Astrocyte (in vitro differentiated cells and primary cell): ENCODE data around the gene SUN5. TPM values are rescaled to one million over a fixed set of nuclear protein-coding genes. Genes with fewer than 3 reads are reported as not detected.

Experiments used
- DNase-seq: peaks from one replicate; pipeline ENCODE4 v3.0.0-alpha.2; 2010; ENCODE audit warnings: low read depth
- FAIRE-seq: peaks from 2 replicates; lab custom pipeline; 2011; peaks lifted over from hg19 to GRCh38; lab: Jason Lieb, UNC
- H2AFZ ChIP-seq: 2 replicates; pipeline ENCODE4 v1.6.0; 2012; ENCODE audit warnings: low read depth, low read length, inconsistent platforms
- H3K27ac ChIP-seq: 2 replicates; pipeline ENCODE4 v1.5.1; 2011; ENCODE audit warnings: low read depth, low read length, inconsistent platforms
- H3K27me3 ChIP-seq: 2 replicates; pipeline ENCODE4 v1.6.0; 2011; ENCODE audit warnings: low read length, inconsistent platforms; ENCODE audit not compliant: insufficient read depth
- H3K36me3 ChIP-seq: 2 replicates; pipeline ENCODE4 v1.5.1; 2011; ENCODE audit warnings: low read length, inconsistent platforms; ENCODE audit not compliant: insufficient read depth
- H3K4me1 ChIP-seq: 2 replicates; pipeline ENCODE4 v1.5.1; 2011; ENCODE audit warnings: low read length, inconsistent platforms; ENCODE audit not compliant: insufficient read depth
- H3K4me2 ChIP-seq: 2 replicates; pipeline ENCODE4 v1.6.0; 2012; ENCODE audit warnings: low read length, inconsistent platforms
- H3K4me3 ChIP-seq: 2 replicates; pipeline ENCODE4 v1.5.1; 2011; ENCODE audit warnings: low read depth, mild to moderate bottlenecking, low read length, inconsistent platforms; ENCODE audit not compliant: insufficient read depth
- H3K79me2 ChIP-seq: 2 replicates; pipeline ENCODE4 v1.6.0; 2012; ENCODE audit warnings: mild to moderate bottlenecking, low read length, inconsistent platforms; ENCODE audit not compliant: insufficient read depth
- H3K9ac ChIP-seq: 2 replicates; pipeline ENCODE4 v1.6.0; 2012; ENCODE audit warnings: mild to moderate bottlenecking, low read length, inconsistent platforms
- H3K9me3 ChIP-seq: 2 replicates; pipeline ENCODE4 v1.5.1; 2012; ENCODE audit warnings: low read depth, mild to moderate bottlenecking, low read length, inconsistent platforms; ENCODE audit not compliant: insufficient read depth
- H4K20me1 ChIP-seq: 2 replicates; pipeline ENCODE4 v1.6.0; 2012; ENCODE audit warnings: low read length, inconsistent platforms; ENCODE audit not compliant: insufficient read depth
- H3K27ac Mint-ChIP-seq: one replicate; pipeline ENCODE4 v1.8.0; 2021; ENCODE audit warnings: mild to moderate bottlenecking, mixed read lengths; ENCODE audit not compliant: unreplicated experiment
- H3K27me3 Mint-ChIP-seq: one replicate; pipeline ENCODE4 v1.8.0; 2021; ENCODE audit warnings: low read depth, mixed read lengths; ENCODE audit not compliant: unreplicated experiment
- H3K36me3 Mint-ChIP-seq: one replicate; pipeline ENCODE4 v1.8.0; 2021; ENCODE audit warnings: low read depth, mixed read lengths; ENCODE audit not compliant: unreplicated experiment
- H3K4me1 Mint-ChIP-seq: one replicate; pipeline ENCODE4 v1.8.0; 2021; ENCODE audit warnings: low read depth, mixed read lengths; ENCODE audit not compliant: unreplicated experiment
- H3K4me3 Mint-ChIP-seq: one replicate; pipeline ENCODE4 v1.8.0; 2021; ENCODE audit warnings: mild to moderate bottlenecking, moderate library complexity, mixed read lengths; ENCODE audit not compliant: unreplicated experiment
- H3K9me3 Mint-ChIP-seq: one replicate; pipeline ENCODE4 v1.8.0; 2021; ENCODE audit warnings: mild to moderate bottlenecking, mixed read lengths; ENCODE audit not compliant: unreplicated experiment
- CTCF ChIP-seq: IDR thresholded peaks from 2 replicates; pipeline ENCODE4 v1.5.1; 2011; ENCODE audit warnings: low read depth, mild to moderate bottlenecking, inconsistent platforms, low read length, moderate library complexity; ENCODE audit not compliant: insufficient read depth
- EZH2 ChIP-seq: IDR thresholded peaks from 2 replicates; pipeline ENCODE4 v1.6.1; 2012; ENCODE audit warnings: mild to moderate bottlenecking, low read length, inconsistent platforms; ENCODE audit not compliant: insufficient read depth
- total RNA-seq: library from RNA; stranded (reverse); gene quantifications from 2 replicates; pipeline ENCODE4 v1.2.1, GENCODE V29; 2021

SUN5 gene
- total RNA-seq, 1 donor from 2014 or later, result not detected

- Histone ChIP-seq H3K4me1 (no peaks in the 10 kb centered on the region), H3K79me2 (no peaks in the 10 kb centered on the region), H3K27ac (no peak overlapping the region), H3K9ac (no peak overlapping the region), H2AFZ (no peak overlapping the region), H3K9me3 (no peaks in the 10 kb centered on the region), H4K20me1 (no peaks in the 10 kb centered on the region), H3K27me3 (no peaks in the 10 kb centered on the region), H3K4me2 (no peak overlapping the region), H3K36me3 (no peaks in the 10 kb centered on the region), H3K4me3 (no peak overlapping the region)
- Mint-ChIP-seq H3K36me3 (no peaks in the 10 kb centered on the region), H3K4me1 (no peaks in the 10 kb centered on the region), H3K27ac (no peak overlapping the region), H3K4me3 (no peak overlapping the region), H3K9me3 (peaks cover 11% of the 10 kb centered on the region), H3K27me3 (peaks cover 53% of the 10 kb centered on the region)
- no peak for DNase-seq
- TF ChIP-seq EZH2 (no peak), CTCF (no peak)
- FAIRE-seq, result no peak
Observed at GRCh38 chr20:33034115-33034514, 29.9 kb upstream of the SUN5 start.

DNA sequence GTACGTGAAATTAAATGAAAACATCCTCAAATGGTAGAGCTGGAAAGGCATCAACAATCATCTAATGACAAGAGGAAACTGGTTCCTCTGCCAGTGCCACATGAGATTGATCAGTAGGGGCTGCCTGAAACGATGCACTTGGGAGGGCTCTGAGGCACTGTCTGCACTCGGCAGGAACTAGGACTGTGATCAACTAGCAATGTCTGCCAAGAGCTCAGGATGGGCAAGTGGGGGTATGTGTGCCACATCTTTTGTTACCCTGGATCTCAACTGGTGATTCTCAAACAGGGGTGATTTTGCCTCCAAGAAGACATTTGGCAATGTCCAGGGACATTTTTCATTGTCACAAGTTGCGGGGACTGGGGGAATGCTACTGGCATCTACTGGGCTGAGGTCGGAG, 29.1 kb upstream of the SUN5 start:
- no peak for FAIRE-seq
- Histone ChIP-seq H3K4me1 (no peaks in the 10 kb centered on the region), H3K4me3 (no peak overlapping the region), H3K79me2 (no peaks in the 10 kb centered on the region), H3K27me3 (no peaks in the 10 kb centered on the region), H3K36me3 (no peaks in the 10 kb centered on the region), H2AFZ (no peak overlapping the region), H4K20me1 (no peaks in the 10 kb centered on the region), H3K9me3 (no peaks in the 10 kb centered on the region), H3K27ac (no peak overlapping the region), H3K9ac (no peak overlapping the region), H3K4me2 (no peak overlapping the region)
- Mint-ChIP-seq H3K9me3 (peaks cover 8% of the 10 kb centered on the region), H3K27ac (no peak overlapping the region), H3K4me1 (no peaks in the 10 kb centered on the region), H3K27me3 (peaks cover 46% of the 10 kb centered on the region), H3K36me3 (no peaks in the 10 kb centered on the region), H3K4me3 (no peak overlapping the region)
- TF ChIP-seq EZH2, result no peak
- TF ChIP-seq CTCF, result no peak
- no peak for DNase-seq

- no peaks in the 10 kb centered on the region for H3K4me1 Mint-ChIP-seq
- FAIRE-seq, result no peak
Observed at GRCh38 chr20:33032555-33032954, 28.3 kb upstream of the SUN5 start.

More at GRCh38 chr20:33032555-33032954, 28.3 kb upstream of the SUN5 start:
- Mint-ChIP-seq H3K27me3 (peaks cover 38% of the 10 kb centered on the region), H3K4me3 (no peak overlapping the region), H3K36me3 (no peaks in the 10 kb centered on the region), H3K27ac (no peak overlapping the region), H3K9me3 (peaks cover 6% of the 10 kb centered on the region)
- Histone ChIP-seq H3K36me3 (no peaks in the 10 kb centered on the region), H3K4me1 (no peaks in the 10 kb centered on the region), H3K9me3 (no peaks in the 10 kb centered on the region), H2AFZ (no peak overlapping the region), H3K9ac (no peak overlapping the region), H3K79me2 (no peaks in the 10 kb centered on the region), H3K27me3 (no peaks in the 10 kb centered on the region), H4K20me1 (no peaks in the 10 kb centered on the region), H3K4me3 (no peak overlapping the region), H3K4me2 (no peak overlapping the region), H3K27ac (no peak overlapping the region)
- DNase-seq, result no peak
- TF ChIP-seq CTCF (no peak), EZH2 (no peak)
